B cell (primary cell): Measurements from ENCODE around the gene CEMIP. TPM values are rescaled to one million over a fixed set of nuclear protein-coding genes. Genes with fewer than 3 reads are reported as not detected.

Source experiments
- ATAC-seq: fragments of 200-7000 bp; cut with Tn5 transposase; one replicate; pipeline ENCODE4 v1.10.0; 2021; ENCODE audit warnings: low read depth, mild to moderate bottlenecking, moderate number of reproducible peaks, moderate library complexity
- CTCF ChIA-PET: fragments of 350-600 bp; sonication (Branson Sonifier 250); formaldehyde crosslinking; loops from one replicate; lab custom pipeline; 2021; ENCODE audit warnings: antibody characterized with exemption, inconsistent platforms; lab: Charles Lee
- POLR2A ChIA-PET: fragments of 350-600 bp; sonication (Branson Sonifier 250); formaldehyde crosslinking; loops from one replicate; lab custom pipeline; 2021; ENCODE audit warnings: antibody characterized with exemption; lab: Charles Lee
- DNase-seq: peaks from one replicate; pipeline ENCODE4 v3.0.0; 2013
- H2AFZ ChIP-seq: 2 replicates; pipeline ENCODE4 v1.6.1; 2012; ENCODE audit warnings: mild to moderate bottlenecking, low read depth, low read length; ENCODE audit not compliant: insufficient read depth, poor library complexity, severe bottlenecking
- H3K27ac ChIP-seq, 2 donors: 1 replicate in 1 of 2; 2 replicates in 1 of 2; pipeline ENCODE4 v1.5.1; 2012 to 2013; ENCODE audit warnings: low read length in 2 of 2, mild to moderate bottlenecking in 2 of 2, moderate library complexity in 1 of 2
- H3K27me3 ChIP-seq, 4 experiments: fragments of 200-600 bp in 1 of 4; sonication (generic) in 1 of 4; replicated peaks in 1 of 4; 1 replicate in 2 of 4; 2 replicates in 2 of 4; pipeline versions ENCODE4 v1.6.1 to v1.7.0; 2013 to 2016; ENCODE audit warnings: low read length in 3 of 4, mild to moderate bottlenecking in 2 of 4, mixed read lengths in 1 of 4, moderate library complexity in 1 of 4; ENCODE audit not compliant: insufficient read depth in 4 of 4, control insufficient read depth in 3 of 4; ENCODE audit errors: control extremely low read depth in 1 of 4
- H3K36me3 ChIP-seq, 2 experiments: replicated peaks in 1 of 2; 1 replicate in 1 of 2; 2 replicates in 1 of 2; pipeline versions ENCODE4 v1.6.1 to v1.7.1; 2013; ENCODE audit warnings: low read length in 1 of 2; ENCODE audit not compliant: insufficient read depth in 2 of 2, control insufficient read depth in 1 of 2; ENCODE audit errors: control extremely low read depth in 1 of 2, extremely low read depth in 1 of 2
- H3K4me1 ChIP-seq, 2 donors: fragments of 200-600 bp in 1 of 2; sonication (generic) in 1 of 2; 1 replicate in 1 of 2; 2 replicates in 1 of 2; pipeline versions ENCODE4 v1.5.1 to v1.6.1; 2013 to 2017; ENCODE audit warnings: low read length in 2 of 2; ENCODE audit not compliant: control insufficient read depth in 2 of 2, insufficient read depth in 2 of 2
- H3K4me2 ChIP-seq: replicated peaks from 2 replicates; pipeline ENCODE3; 2012; ENCODE audit warnings: mild to moderate bottlenecking, low read depth, low read length; ENCODE audit not compliant: poor library complexity, severe bottlenecking
- H3K4me3 ChIP-seq, 5 experiments: fragments of 200-600 bp in 1 of 5; sonication (generic) in 1 of 5; 1 replicate in 3 of 5; 2 replicates in 2 of 5; pipeline versions ENCODE4 v1.5.1 to v1.7.0; 2011 to 2016; ENCODE audit warnings: low read length in 4 of 5, mild to moderate bottlenecking in 4 of 5, low read depth in 2 of 5, control low read depth in 1 of 5, moderate library complexity in 1 of 5; ENCODE audit not compliant: insufficient read depth in 1 of 5; ENCODE audit errors: control extremely low read depth in 1 of 5, extremely low read depth in 1 of 5
- H3K79me2 ChIP-seq: fragments of 200-600 bp; sonication (generic); one replicate; pipeline ENCODE4 v1.6.0; 2016; ENCODE audit warnings: low read length; ENCODE audit not compliant: control insufficient read depth, insufficient read depth
- H3K9ac ChIP-seq: fragments of 200-600 bp; sonication (generic); 2 replicates; pipeline ENCODE4 v1.6.1; 2017; ENCODE audit warnings: mild to moderate bottlenecking, low read length, moderate library complexity
- H3K9me3 ChIP-seq, 3 donors: one replicate each; pipeline versions ENCODE4 v1.6.1 to v1.7.1; 2013; ENCODE audit warnings: low read length in 2 of 3; ENCODE audit not compliant: control insufficient read depth in 2 of 3, insufficient read depth in 1 of 3; ENCODE audit errors: control extremely low read depth in 1 of 3
- H4K20me1 ChIP-seq: 2 replicates; pipeline ENCODE4 v1.6.0; 2012; ENCODE audit warnings: mild to moderate bottlenecking, low read length; ENCODE audit not compliant: insufficient read depth, control insufficient read depth, poor library complexity, severe bottlenecking
- H3K27ac Mint-ChIP-seq: one replicate; pipeline ENCODE4 v1.8.0; 2021; ENCODE audit warnings: mixed read lengths
- H3K27me3 Mint-ChIP-seq: one replicate; pipeline ENCODE4 v1.8.0; 2021; ENCODE audit warnings: mixed read lengths
- H3K4me1 Mint-ChIP-seq: one replicate; pipeline ENCODE4 v1.8.0; 2021; ENCODE audit warnings: mixed read lengths
- H3K4me3 Mint-ChIP-seq: one replicate; pipeline ENCODE4 v1.8.0; 2021; ENCODE audit warnings: mixed read lengths
- H3K9me3 Mint-ChIP-seq: one replicate; pipeline ENCODE4 v1.8.0; 2022; ENCODE audit warnings: mixed read lengths; ENCODE audit not compliant: insufficient read depth
- CTCF ChIP-seq: fragments of 200-600 bp; IDR thresholded peaks from one replicate; pipeline ENCODE4 v1.8.0; 2022; ENCODE audit warnings: antibody characterized with exemption, mild to moderate bottlenecking
- EZH2 ChIP-seq: IDR thresholded peaks from 2 replicates; pipeline ENCODE4 v1.6.1; 2012; ENCODE audit warnings: borderline replicate concordance, low read depth, mild to moderate bottlenecking, moderate library complexity, low read length; ENCODE audit not compliant: insufficient read depth, poor library complexity, severe bottlenecking
- WGBS: methylation state at CpG from one replicate; pipeline ENCODE4 v1.1.5; 2013; ENCODE audit warnings: missing lambda C conversion rate; ENCODE audit not compliant: insufficient coverage; 5-methylcytosine and 5-hydroxymethylcytosine counted together
- intact Hi-C: fragments of 100-400 bp; cut with micrococcal nuclease; formaldehyde crosslinking; loops from one replicate; pipeline ENCODE4 v1.10.0; 2022
- polyA plus RNA-seq: library from polyadenylated mRNA; depleted of rRNA; stranded (reverse); fragments of >200 nt; gene quantifications from 2 replicates; pipeline ENCODE4 v1.2.3, GENCODE V29; 2012
- total RNA-seq, 2 donors: library from RNA; stranded (reverse); fragments of 120-200 nt in 1 of 2; gene quantifications; 1 replicate in 1 of 2; 2 replicates in 1 of 2; pipeline versions ENCODE4 v1.2.3 to v1.2.4, GENCODE V29; 2013 to 2022

CEMIP gene
- total and polyA plus RNA-seq, 2 donors (not counting 1 experiment from before 2014, with no cell fraction given), result 0.32 TPM; not detected in 1

DNA sequence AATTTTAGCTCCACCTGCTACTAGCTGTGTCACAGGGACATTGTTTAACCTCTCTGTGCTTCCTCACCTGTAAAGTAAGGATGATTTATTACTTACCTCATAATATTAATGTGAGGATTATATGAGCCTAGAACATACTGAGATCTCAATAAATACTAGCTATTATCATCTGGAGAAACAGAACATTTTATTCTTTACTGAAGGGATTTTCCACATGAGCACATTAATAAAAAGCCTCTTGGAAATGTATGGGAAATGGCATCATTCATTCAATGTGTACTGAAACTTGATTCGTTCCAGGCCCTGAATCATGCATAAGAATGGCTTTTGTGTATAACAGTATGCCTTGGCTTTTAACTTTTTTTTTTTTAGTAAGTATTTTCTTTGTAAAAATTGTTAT lies 11.0 kb upstream of the CEMIP start:
- ChIA-PET CTCF (interaction anchor here (1.4 kb wide), 1 partner anchor 9 kb away, joined by 5 read pairs; no protein-coding TSS in a partner anchor), POLR2A (no interaction called here)
- TF ChIP-seq EZH2 (no peak), CTCF (no peak)
- Histone ChIP-seq H4K20me1 (no peaks in the 10 kb centered on the region), H3K27ac (no peak overlapping the region), H3K4me2 (no peak overlapping the region), H3K9me3 (no peaks in the 10 kb centered on the region), H2AFZ (no peak overlapping the region), H3K79me2 (no peaks in the 10 kb centered on the region), H3K36me3 (no peaks in the 10 kb centered on the region), H3K9ac (no peak overlapping the region), H3K4me3 (no peak overlapping the region), H3K4me1 (no peaks in the 10 kb centered on the region), H3K27me3 (peaks cover 0 to 2% (median 0%) of the 10 kb centered on the region in 4 experiments)
- WGBS, result no CpG with 5 or more reads among the region's 1 CpG
- ATAC-seq (no peak), DNase-seq (no peak)
- Mint-ChIP-seq H3K27ac (no peak overlapping the region), H3K4me3 (no peak overlapping the region), H3K4me1 (no peaks in the 10 kb centered on the region), H3K9me3 (peaks cover under 1% of the 10 kb centered on the region), H3K27me3 (peaks cover 6% of the 10 kb centered on the region)
- intact Hi-C loops, result no loop called here

- no peaks in the 10 kb centered on the region for H3K4me1 ChIP-seq
- no peak overlapping the region for H3K27ac ChIP-seq
- no peak overlapping the region for H3K4me3 ChIP-seq
- H3K4me3 Mint-ChIP-seq, result no peak overlapping the region
- H3K9ac ChIP-seq, result no peak overlapping the region
- H2AFZ ChIP-seq, result no peak overlapping the region
- no peaks in the 10 kb centered on the region for H4K20me1 ChIP-seq
- intact Hi-C loops, result no loop called here
- peaks cover 6% of the 10 kb centered on the region for H3K27me3 Mint-ChIP-seq
- TF ChIP-seq EZH2, result no peak
- no peak for TF ChIP-seq CTCF
- ChIA-PET POLR2A (no interaction called here), CTCF (no interaction called here)
- no peaks in the 10 kb centered on the region for H3K79me2 ChIP-seq
- no peaks in the 10 kb centered on the region for H3K36me3 ChIP-seq
- H3K27ac Mint-ChIP-seq, result no peak overlapping the region
- DNase-seq (no peak), ATAC-seq (no peak)
- WGBS, result 88% methylated on average over 5 of the region's 7 CpGs
- no peaks in the 10 kb centered on the region for H3K9me3 ChIP-seq
- no peaks in the 10 kb centered on the region for H3K4me1 Mint-ChIP-seq
- no peaks in the 10 kb centered on the region for H3K9me3 Mint-ChIP-seq
- peaks cover 0 to 2% (median 0%) of the 10 kb centered on the region in 4 experiments for H3K27me3 ChIP-seq
- no peak overlapping the region for H3K4me2 ChIP-seq
Observed at GRCh38 chr15:80769153-80769828, 9.9 kb upstream of the CEMIP start.
